Right hindlimb (tissue), 1 donor: Measurements from ENCODE around the gene ACOX3.

Source experiments
- DNase-seq: peaks from one replicate; pipeline ENCODE4 v3.0.0-alpha.2; 2018

ACOX3 gene

DNA sequence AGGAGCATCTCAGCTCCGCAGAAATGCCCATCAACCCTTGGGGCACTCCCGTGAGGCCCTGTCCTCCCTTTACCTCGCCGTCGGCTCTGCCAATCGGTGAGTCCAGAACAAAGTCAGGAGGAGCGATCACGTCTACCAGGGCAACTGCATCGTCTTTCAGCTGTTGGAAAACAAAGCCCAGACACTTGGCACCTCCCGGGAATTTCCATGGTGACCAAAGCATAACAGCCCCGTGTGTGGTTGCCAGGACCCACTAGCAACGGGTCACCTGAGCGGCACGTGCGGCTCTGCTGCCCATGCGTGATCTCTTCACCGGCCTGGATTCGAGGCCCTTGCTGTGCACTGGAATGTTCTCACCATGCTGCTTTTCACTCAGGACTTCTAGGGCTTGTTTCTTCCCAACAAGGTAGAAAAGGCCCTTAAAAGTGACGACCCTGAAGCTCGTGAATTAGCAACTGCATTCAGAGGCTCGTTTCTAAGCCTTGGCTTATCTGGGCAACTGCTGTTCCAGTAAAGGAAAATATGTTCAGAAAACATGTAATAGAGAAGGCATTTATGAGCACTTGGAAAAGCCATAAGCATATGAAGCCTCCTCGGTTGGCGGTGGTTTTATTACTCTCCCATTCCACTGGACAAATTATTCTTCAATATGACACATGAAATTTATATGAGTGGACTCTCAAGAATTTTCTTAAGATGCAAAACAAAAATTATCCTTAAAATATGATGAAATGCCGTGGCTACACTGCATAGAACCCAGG, 69.5 kb downstream of the ACOX3 start:
- peak; percentile 65 for DNase-seq

DNA sequence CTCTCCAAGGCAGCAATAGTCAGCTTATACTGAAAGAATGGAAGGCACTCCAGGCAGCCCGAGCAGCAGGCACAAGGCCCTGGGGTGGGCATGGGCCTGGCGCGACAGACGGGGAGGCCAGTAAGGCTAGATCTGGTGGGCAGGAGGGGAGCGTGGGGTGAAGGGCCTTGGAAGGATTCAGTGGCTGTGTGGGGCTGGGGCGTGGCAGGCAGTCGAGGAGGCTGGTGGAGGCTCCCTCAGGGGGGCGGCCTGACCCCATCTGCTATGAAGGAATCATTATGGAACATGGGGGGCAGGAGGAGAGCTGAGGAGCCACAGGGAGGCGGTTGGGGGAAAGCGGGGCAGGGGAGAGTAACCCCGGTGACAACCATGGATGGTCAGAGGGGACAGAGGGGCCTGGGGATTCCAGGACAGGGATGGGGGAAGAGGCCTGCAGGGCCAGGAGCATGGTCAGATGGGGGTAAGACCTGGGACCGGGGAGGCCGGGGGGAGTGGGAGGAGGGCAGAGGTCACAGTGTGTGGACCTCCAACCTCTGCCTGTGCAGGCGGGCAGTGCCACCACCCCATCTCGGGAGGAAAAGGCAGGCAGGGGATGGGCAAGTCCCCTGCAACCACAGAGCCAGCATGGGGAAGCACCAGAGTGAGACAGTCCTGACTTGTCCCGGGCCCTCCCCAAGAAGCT, 70.3 kb downstream of the ACOX3 start:
- DNase-seq: no peak

DNA sequence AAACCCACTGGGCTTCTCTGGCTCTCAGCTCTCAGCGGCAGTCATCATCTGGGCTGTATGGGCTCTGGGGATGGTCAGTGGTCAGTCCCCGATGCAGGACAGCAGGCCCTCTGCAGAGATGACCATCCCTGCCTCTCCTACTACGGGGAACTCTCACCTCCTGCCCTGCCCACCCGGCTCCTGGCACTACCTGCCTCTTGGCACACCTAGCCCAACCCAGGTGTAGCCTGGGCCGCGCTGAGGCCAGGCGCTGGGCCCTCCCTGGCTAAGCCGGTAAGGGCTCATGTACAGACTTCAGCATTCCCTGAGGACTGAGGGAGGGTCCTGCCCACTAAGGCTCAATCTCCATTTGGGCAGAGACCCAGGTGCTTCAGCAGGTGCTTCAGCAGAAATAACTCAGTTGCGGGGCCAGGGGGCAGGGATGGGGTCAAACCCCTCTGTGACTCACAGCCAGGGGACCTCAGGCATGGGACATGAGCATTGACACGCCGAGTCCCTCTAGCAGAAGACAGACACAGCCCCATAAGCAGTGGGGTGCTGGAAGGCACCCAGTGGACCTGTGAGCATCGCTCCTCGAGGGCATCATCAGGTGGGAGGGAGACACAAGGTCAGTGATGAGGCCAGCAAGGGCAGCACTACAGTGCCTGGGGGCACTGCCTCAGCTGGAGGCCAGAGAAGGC, 71.0 kb downstream of the ACOX3 start:
- no peak for DNase-seq

DNA sequence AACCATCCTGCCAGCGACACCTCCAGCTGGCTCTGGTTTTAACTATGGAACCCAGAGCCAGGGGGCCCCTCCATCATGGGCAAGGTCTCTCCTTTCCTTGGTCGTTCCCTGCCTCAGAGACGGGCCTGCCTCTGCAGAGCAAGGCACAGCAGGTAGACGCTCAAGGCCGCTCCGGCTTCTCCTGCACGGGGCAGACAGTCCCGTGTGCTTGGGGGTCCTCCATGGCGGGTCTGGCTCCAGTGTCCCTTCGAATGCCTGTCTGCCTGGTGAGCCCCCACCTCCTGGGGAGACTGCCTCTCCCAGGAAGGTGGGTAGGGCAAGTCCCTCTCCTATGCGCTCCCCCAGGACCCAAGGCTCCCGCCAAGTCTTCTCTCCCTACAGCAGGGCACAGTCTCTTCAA, 71.5 kb downstream of the ACOX3 start:
- no peak for DNase-seq

DNA sequence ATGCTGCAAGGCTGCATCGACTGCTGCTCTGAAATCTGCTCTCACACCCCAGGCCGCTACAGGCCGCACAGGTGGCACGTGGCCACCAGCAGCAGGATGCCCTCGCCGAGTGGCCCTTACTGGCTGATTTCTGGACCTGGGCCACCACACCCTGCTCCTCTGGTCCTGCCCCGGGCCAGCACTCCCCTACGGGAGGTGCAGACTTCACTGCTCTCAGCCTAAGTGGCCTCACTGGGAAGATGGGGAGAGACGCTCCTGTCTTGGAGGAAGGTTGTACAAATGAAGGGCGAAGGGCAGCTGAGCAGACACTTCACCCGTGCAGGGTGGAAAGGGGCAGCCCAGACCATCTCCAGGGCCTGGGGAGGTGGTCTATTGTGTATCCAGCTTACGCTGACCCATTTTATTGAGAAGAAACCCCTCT, 72.5 kb downstream of the ACOX3 start:
- DNase-seq: peak; percentile 24

DNA sequence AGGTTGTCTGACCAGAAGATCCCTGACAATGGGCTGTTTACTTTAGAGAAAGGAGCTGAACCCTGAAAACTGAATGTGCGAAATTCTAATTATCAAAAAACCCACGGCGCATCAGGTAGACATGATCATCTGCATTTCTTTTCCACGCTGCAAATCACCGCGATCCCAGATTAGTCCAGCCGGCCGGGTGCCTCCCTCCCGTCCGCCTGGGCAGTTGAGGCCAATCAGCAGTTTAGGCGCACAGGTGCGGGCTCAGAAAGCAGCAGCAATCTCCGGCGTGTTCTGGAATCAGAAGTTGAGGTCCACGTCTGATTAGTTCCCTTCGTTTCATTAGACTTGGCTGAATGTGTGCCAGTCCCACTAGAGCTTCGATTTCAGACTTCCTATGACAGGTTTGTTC, 73.9 kb downstream of the ACOX3 start:
- DNase-seq: no peak

DNA sequence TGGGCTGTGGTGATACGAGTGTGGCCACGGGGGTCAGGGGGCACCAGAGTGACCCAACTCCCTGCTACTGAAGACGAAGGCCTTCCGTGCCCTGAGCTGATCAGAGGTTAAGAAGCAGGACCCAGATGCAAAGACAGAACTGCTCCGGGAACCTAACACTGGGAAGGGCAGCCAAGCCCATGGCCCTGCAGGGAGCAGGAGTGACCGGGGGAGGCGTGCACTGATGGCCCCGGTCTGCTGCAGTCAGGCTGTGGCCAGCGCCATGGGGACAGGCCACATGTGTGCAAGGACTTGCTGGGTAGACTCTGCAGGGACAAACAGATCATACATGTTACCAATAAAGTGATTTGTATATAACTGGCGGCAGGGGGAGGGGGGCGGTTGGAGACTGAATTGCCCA, 74.6 kb downstream of the ACOX3 start:
- DNase-seq: no peak

DNA sequence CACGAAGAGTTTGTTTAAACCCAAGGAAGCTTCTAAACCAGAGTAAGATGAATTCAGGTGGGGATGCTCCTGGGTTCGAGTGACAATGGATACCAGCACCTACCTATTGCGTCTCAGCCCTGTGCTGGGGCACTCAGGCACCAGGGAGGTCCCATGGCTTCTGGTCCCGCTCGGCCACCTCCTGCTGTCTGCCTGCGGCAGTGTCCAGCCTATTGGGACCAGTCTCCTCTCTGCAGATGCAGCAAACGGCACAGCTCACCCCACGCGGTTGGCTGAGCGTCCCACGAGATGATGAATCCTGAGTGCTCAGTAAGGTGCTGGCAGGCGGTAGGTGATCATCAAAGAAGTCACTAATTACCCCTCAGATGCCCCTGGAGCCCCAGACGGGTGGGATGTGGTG, 75.2 kb downstream of the ACOX3 start:
- DNase-seq: no peak

DNA sequence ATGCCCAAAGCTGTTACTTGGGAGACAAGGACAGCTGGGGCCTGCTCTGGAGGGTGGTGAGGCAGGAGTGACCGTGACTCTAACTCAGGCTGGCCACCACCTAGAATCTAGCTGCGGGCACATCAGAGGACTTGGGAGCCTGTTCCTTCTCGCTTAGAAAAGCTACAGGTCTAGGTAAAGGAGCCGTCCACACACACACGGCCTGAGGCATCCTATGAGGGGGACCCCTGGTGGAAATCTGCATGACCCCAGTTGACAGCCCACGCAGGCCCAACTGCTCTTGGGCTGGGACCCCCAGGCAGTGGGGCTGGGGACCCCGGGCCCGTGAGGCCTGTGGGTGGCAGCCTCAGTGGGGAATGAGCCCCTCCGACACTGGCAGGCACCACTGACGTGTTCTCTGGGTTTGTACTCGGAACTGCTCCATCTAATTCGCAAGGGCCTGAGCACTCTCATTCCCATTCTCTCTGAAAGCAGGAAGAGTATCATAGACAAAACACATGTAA, 75.6 kb downstream of the ACOX3 start:
- no peak for DNase-seq

DNA sequence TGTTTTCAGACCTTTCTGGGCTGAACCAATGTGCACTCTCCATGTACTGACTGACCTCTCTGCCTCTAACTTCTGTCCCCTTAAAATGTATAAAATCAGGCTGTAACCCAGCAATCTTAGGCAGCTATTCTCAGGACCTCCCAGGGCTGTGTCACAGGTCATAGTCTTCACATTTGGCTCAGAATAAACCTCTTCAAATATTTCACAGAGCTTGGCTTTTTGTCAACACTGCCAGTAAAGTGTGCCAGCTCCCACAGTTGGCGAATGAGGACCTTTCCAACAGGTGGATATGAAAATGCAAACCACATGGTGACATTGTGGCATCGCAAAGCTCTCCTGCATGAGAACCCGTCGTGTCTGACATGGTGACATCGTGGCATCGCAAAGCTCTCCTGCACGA, 76.4 kb downstream of the ACOX3 start:
- DNase-seq: peak; percentile 4

DNA sequence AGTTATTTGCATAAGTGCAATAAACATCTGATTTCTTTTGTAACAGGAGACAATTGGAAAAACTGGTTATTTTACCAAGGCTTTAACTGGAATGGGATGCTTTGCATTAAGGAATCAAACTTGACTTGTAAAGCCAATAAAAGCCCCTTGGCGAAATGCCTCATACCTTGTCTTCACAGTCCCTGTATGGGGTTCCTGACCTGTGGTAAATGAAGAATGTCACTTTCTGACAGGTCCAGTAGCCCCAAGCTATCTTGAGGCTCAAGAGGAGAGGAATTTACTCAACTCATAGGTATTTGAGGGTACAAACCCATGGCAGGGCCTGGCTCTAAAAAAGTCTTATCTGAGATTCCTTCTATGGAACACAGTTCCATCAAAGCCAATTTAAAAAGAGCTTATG, 78.0 kb downstream of the ACOX3 start:
- no peak for DNase-seq

DNA sequence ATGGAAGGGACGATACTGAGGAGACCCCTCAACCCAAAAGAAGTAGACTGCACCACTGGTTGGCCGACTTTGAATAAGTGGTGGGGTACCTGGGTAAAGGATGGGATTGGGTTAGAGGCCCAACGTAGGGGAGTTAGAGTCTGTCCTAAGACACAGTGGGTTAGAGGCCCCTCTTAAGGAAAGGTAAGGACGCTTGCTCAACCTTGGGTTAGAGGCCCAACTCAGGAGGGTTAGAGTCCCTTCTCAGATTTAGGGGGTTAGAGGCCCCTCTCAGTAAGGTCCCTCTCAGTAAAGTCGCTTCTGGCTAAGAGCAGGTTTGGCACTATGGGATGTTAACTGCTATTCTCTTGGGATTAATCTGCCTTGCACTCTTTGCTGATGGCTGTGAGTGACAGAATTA, 81.3 kb downstream of the ACOX3 start:
- DNase-seq: no peak

DNA sequence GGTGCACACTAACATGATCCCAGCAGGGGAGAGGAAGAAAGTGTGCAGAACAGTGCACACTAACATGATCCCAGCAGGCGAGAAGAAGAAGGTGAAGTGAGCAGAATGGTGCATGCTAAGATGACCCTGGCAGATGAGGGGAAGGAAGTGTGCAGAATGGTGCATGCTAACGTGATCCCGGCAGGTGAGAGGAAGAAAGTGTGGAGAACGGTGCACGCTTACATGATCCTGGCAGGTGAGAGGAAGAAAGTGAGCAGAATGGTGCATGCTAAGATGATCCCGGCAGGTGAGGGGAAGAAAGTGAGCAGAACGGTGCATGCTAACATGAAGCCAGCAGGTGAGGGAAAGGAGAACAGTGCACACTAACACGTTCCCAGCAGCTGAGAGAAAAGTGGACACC, 83.7 kb downstream of the ACOX3 start:
- DNase-seq: no peak

DNA sequence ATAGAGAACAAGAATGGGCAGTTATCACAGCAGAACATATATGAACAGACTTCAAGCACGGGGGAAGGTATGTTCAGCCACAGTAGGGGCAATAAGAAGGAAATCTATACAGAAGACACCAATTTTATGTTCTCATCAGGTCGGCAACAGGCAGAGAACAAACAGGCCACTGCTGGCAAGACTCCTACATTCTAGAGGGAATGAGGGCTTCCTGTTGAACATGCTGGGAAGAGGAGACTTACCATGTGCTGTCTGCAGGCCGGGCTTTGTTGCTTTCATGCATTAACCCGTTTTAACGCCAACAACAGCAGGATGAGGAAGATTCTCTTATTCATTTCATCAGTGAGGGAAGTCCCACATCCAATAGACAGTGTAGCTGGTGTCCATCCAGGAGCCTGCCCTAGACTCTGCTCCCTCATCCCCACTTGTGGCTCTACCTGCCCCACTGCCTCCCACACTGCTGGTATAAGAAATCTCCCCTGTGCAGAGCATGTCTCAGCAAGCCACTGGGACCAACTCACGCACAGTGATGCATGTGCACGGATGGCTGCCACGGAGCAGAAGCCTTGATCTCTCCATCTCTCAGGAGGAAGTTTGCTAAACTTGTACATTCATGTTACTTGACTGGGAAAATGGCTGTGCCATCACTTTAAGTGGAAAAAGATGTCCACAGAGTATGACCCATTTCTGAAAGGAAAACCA, 84.5 kb downstream of the ACOX3 start:
- DNase-seq: peak; percentile 40

DNA sequence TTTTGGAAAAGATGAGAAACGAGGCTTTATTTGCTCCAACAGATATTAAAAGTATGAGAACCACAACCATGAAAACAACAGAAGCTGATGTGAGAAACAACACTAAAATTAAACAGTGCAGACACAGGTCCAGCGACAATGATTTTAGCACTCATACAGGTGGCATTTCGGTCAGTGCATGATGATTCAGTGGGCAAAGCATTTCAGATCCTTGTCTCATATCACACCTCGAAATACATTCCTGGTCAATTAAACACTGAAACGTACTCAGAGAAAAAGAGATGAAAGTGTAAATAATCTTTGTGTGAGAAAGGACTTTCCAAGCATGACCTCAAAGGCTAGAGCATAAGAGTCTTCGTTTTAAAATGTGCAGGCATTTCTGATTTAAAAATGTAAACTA, 85.2 kb downstream of the ACOX3 start:
- no peak for DNase-seq

DNA sequence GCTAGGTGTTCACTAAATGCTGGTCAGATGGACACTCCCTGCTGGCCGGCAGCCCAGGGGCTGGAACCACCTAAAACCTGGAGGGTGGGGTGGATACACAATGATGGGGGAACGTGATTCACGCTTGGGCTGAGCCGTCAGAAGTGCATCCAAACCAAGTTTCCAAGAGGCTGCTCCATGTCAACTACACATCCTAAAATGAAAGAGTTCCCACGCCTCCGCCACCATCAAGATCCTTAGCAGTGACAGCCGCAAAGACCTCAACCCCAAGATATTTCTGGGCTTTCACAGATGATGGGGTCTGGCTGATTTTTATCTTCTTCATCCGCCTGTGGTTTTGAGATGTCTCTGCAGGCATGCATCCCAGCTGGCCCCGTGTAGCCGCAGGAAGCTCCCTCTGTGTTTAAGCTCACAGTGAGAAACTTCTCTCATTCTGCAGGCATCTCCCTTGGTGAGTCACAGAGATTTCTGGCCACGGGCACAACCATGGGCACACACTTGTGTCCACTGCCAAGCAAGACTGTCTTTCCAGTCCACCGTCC, 86.5 kb downstream of the ACOX3 start:
- peak; percentile 21 for DNase-seq

DNA sequence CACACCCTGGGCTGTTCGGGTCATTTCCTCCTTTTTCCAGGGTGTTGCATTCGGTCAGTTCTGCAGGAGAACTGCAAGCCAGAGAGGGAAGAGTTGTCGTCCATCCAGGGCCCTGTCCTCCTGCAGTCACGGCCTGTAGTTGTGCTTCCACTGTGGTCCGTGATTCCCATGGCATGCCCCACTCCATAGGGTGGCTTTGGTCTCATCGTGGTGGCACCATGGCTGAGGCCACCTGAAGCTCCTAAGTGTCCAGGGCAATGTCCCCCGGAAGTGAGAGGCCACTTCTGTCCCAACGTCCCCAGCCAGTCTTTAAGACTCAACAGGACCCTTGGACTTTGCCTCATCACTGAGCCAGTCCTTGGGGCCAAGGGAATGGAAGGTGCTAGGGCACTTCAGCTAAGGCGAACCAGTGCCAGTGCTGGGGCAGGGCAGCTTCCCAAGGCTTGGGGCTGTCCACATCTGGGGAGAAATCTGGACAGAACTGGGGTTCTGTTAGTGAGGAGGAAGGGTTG, 87.3 kb downstream of the ACOX3 start:
- DNase-seq: peak; percentile 20

DNA sequence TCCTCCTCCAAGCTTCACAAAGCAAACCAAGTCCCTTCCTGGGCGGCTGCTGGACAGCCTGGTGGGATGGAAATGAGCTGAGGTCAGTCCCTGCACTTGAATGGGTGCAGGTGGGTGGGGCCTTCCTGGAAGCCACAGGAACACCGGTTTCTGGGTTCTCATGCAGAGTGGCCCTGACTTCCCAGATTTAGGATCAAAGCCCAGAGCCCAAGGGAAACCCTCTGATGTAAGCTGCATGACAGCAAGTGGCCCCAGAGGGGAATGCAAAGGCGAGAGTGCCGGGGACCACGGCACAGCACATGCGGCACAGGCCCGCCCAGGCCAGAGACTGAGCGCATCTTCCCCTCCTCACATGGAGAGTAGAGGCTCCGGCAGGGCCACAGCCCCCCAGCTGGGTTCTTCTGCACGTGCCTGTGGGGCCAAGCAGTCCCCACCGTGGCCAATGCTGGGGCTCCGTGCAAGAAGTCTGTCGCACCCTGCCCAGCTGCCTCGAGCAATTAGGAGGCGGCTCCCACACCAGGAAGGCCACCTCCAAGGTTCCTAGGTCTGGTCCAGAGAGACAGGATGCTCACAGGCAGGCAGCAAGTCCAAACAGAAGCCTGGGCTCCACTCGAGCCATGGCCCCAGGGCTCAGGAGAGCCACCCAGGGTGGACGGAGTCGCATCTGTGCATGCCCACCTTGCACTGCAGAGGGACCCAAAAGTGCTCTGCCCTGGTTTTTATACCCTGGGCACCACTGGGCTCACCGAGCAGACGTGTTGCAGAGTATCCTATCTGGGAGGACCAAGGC, 88.0 kb downstream of the ACOX3 start:
- DNase-seq: peak; percentile 26

DNA sequence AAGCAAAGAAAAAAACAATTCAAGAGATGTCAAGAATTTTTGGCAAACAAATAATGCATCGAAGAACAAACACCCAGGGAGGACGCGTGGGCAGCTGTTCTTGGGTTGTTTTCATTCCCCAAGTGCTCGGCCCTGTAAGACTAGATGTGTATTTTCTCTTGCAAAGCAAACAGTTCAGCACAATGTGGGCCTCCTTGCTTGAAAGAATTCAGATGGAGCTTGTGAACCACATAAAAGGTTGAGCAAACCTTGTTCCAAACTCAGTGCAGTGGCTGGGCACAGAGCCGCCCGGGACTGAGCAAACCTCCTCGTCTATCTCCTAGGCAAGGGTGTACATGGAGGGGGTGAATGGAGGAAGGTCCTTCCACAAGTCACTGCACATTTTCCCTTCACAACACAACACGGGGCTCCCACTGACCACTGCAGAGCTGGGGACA, 88.6 kb downstream of the ACOX3 start:
- peak; percentile 38 for DNase-seq

DNA sequence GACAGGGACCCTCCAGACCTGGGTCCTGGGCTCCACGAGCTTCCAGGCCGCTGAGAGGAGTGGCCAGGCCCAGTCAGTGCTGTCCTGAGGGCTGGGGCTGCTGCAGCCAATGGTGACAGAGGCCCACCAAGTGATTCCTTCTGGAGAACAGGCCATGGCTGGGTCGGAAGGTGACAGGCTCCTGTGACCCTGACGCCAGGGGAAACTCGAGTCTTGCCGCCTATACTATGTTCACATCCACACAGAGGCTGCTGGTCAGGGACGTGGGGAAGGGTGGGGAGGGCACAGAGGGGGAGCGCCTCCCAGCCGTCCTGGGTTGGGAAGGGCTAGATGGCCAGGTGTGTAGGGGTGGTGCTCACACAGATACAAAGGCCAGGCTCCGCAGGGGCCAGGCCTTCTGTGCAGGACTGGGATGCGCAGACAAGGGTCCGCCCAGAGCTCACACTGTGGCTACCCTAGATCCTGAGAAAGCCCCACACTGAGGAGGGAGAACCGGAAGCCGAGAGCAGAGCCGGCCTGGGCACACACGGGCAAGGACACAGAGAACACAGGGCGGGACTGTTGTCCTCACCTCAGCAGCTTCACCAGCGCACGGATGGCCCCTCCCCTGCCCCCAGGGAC, 89.6 kb downstream of the ACOX3 start:
- peak; percentile 16 for DNase-seq

DNA sequence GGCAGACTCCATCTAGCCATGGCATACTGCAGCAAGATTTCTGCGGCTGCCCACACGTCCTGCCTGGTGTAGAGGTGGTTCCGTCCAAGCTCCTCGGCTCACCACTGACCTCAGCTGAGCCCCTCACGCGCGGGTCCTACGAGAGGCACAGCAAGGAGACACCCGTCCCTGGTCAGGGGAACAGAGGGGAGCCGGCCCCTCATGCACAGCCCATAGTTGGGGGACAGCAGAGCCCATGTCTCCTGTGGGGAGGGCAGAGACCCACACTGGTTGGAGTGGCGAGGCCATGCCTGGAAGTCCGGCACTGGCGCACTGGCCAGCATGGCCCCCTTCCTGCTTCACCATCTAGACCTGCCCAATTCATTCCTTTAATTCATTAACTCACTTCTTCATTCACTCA, 90.2 kb downstream of the ACOX3 start:
- peak; percentile 33 for DNase-seq
